GM12801 (cell line): ENCODE measurements around the gene FZD8.

Experiments
- CTCF ChIP-seq: IDR thresholded peaks from one replicate; pipeline ENCODE4 v1.5.1; 2011; ENCODE audit warnings: control low read depth; ENCODE audit not compliant: insufficient read length; ENCODE audit errors: extremely low read depth

FZD8 gene

DNA sequence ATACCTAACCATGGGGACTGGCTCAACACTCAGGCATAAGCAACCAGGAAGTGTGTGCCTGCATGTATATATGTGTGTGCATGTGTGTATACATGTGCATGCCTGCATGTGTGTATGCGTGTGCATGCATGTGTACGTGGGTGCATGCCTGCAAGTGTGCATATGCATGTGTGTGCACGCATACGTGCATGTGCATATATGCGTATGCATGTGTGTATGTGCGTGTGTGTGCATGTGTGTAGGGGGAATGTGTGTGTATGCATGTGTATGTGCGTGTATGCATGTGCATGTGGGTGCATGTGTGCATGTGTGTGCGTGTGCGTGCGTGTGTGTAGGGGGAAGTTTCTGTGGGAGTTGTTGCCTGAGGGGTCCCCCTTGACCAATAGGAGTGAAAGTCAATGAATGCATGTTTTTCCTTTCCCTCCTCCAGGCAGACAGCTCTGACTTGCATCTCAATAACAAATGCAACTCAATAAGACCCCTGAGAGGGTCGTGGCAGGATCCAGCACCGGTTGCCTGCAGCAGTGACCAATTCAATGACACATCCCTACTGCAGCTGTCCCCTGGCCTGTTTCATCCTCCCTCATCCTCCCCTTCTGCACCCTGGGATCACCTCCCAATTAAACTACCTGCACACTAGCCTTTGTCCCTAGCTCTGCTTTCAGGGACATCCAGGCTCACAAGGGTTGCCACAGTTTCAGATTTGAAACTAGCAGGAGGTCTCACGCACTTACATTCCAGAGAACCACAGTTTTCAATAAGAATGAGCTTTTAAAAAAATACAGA, 27.0 kb upstream of the FZD8 start:
- no peak for TF ChIP-seq CTCF

DNA sequence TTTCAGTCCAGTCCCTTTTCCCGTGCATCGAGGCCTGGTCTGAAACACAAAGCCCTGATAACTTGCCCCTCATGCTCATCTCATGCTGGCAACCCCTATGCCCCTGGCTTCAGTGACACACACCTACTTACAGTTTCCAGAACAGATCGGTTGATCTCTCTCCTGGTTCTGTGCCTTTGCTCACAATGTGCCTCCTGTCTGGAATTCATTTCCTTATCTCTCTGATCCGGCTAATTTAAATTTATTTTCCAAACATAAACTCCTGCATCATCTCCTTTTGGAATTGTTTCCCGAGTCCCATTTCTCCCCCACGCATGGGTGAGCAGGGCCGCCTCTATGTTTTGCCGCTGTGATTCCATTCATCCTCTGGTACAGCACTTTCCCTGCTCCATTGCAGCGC, 25.9 kb upstream of the FZD8 start:
- no peak for TF ChIP-seq CTCF

DNA sequence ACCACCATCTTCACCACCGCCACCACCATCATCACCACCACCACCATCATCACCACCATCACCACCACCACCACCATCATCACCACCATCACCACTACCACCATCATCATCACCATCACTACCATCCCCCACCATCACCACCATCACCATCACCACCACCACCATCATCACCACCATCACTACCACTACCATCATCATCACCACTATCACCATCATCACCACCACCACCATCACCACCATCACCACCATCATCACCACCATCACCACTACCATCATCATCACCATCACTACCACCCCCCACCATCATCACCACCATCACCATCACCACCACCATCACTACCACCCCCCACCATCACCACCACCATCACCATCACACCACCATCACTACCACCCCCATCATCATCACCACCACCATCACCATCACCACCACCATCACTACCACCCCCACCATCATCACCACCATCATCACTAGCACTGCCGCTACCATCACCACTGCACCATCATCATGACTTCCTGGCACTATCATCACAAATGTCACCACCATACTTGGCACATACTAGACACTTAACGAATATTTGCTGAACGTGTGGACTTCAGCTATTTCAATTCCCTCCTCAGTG, 25.3 kb upstream of the FZD8 start:
- TF ChIP-seq CTCF = no peak

DNA sequence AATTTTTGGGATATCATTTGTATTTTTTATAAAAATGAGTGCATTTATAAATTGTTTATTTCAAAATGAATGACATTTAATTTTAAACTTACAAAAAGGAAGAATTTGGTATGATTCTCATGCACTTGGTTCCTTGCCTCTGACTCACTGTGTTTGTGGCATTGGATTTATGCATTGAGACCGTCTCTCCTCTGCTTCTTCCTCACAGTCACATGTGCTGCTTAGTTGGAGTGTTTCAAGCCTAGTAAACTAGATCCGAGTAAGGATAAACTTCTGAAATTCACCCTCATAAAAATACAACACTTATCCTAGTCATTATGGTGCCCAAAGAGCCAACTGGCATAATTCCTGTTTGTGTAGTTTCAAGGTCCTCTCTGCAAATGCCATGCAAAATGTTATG, 19.1 kb upstream of the FZD8 start:
- no peak for TF ChIP-seq CTCF

DNA sequence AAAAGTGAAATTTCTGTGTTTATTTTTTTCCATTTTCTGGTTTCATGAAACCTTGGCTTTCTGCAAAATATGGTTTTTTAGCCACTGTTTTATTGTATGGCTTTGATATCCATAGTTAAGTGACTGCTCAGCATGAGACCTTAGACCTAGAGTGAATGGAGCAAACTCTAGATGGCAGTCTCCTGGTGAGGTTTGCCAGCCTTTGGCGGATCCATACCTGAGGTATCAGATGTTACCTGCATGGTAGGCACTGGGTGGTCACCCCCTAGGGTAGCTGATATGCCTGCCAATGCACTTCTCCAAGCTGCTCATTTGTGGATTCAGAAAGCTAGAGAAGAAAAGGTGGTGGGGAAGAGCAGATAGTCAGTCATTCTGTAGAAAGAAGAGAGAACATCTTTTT, 17.4 kb upstream of the FZD8 start:
- TF ChIP-seq CTCF = no peak

GRCh38 chr10:35657621-35658020, 15.5 kb upstream of the FZD8 start:
- no peak for TF ChIP-seq CTCF

DNA sequence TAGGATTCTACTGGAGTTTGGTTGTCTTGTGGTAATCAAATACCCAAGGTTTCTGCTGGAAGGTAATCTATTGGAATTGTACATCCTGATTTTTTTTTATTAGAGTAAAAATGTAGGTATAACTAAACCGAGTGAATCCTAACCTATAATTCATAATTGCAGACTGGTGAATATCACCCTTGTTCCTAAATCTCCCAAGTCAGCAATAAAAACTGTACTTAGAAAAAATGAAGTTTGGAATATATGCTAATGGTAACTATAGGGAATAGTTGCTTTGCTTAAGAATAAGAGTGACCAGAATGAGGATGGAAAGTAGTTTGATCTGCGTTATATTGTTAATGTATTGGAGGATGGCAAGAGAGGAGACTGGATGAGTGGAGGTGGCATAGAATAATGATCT, 10.7 kb upstream of the FZD8 start:
- no peak for TF ChIP-seq CTCF
